ENCODE measurements around the gene XYLT1. TPM values are rescaled to one million over a fixed set of nuclear protein-coding genes. Genes with fewer than 3 reads are reported as not detected.
A peak's percentile ranks its signal among the peaks of the same experiment; 100 is the strongest.

Gene XYLT1, protein sequence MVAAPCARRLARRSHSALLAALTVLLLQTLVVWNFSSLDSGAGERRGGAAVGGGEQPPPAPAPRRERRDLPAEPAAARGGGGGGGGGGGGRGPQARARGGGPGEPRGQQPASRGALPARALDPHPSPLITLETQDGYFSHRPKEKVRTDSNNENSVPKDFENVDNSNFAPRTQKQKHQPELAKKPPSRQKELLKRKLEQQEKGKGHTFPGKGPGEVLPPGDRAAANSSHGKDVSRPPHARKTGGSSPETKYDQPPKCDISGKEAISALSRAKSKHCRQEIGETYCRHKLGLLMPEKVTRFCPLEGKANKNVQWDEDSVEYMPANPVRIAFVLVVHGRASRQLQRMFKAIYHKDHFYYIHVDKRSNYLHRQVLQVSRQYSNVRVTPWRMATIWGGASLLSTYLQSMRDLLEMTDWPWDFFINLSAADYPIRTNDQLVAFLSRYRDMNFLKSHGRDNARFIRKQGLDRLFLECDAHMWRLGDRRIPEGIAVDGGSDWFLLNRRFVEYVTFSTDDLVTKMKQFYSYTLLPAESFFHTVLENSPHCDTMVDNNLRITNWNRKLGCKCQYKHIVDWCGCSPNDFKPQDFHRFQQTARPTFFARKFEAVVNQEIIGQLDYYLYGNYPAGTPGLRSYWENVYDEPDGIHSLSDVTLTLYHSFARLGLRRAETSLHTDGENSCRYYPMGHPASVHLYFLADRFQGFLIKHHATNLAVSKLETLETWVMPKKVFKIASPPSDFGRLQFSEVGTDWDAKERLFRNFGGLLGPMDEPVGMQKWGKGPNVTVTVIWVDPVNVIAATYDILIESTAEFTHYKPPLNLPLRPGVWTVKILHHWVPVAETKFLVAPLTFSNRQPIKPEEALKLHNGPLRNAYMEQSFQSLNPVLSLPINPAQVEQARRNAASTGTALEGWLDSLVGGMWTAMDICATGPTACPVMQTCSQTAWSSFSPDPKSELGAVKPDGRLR
- total RNA-seq: 10 to 100 TPM; 15.0 to 18.3 TPM

DNA sequence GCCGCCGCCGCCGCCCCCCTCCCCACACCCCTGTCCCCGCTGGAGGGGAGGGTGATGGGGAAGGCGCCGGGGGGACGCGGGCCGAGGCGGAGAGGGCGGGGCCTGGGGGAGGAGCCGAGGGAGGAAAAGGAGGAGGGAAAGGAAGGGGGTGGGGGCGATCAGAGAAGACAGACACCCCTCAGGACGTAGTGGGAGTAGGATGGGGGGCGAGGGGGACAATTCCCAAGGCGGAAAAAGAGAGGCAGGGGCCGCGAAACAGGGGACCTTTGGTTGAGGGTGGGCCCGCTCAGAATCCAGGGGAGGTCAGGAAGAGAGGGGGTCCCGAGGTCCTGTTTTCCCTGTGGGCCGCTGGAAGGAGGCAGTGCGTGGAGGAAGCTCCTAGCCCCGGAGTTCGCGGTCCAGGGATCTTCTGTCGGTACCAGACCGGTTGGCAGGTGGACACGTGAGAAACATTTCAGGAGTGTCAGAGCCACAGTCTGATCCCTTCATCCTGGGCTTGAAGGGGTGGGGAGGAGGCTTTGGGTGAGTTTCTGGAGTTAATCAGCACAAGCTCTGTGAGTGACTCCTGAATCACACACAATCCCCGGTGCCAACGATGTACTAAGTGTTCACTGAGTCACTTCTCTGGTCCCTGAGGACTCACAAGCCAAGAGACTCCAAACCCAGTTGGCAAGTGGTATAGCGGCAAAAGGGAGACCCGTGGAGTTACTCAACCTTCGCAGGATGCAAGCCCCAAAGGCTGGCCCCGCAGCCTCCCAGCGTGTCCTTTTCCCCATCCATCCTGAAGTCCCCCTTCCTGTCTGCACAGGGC, at the start of gene XYLT1:
Gene XYLT1, minus strand, starts transcription at position 53 of the 811 bp plus-strand sequence. CDS start 164 bp downstream, outside the sequence.
- peak within 1 kb of the TSS; percentile 91 for H3K4me3 ChIP-seq
- TF ChIP-seq, protein P1, sequence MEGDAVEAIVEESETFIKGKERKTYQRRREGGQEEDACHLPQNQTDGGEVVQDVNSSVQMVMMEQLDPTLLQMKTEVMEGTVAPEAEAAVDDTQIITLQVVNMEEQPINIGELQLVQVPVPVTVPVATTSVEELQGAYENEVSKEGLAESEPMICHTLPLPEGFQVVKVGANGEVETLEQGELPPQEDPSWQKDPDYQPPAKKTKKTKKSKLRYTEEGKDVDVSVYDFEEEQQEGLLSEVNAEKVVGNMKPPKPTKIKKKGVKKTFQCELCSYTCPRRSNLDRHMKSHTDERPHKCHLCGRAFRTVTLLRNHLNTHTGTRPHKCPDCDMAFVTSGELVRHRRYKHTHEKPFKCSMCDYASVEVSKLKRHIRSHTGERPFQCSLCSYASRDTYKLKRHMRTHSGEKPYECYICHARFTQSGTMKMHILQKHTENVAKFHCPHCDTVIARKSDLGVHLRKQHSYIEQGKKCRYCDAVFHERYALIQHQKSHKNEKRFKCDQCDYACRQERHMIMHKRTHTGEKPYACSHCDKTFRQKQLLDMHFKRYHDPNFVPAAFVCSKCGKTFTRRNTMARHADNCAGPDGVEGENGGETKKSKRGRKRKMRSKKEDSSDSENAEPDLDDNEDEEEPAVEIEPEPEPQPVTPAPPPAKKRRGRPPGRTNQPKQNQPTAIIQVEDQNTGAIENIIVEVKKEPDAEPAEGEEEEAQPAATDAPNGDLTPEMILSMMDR (IDR thresholded peaks at IDR 0.05): no peak
- H3K9me3 ChIP-seq: no peaks in the 10 kb centered on the region
- H3K9ac ChIP-seq (ENCODE audit: low read depth in 2 of 2, low read length in 2 of 2): peak within 1 kb of the TSS; percentile 73 to 87
- intact Hi-C loops (cut with DNase I): no loop called here
- no peaks in the 10 kb centered on the region for H3K27me3 ChIP-seq
- H3K36me3 ChIP-seq: no peaks in the 10 kb centered on the region
- peak within 1 kb of the TSS; percentile 61 for H3K27ac ChIP-seq
- H3K4me1 ChIP-seq: peaks cover 14% of the 10 kb centered on the region
- DNase-seq: peak; percentile 66

DNA sequence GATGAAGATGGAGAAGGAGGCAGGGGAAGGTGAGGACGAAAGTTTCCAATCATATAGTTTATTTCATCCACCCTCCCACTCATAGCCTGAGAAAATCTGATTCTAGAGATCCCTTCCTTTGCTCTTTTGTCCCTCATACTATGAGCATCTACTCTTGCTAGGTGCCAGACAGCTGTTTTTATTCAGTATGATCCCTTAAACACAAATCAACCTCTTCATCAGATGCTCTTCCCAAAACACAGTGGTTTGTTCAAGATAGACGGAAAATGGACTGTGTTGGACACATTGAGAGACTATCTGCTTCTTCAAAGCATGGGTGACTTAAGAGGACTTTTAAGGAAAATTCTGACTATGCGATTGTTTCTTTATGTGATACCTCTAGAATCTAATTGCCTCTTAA, 49.4 kb upstream of the XYLT1 start:
- intact Hi-C loops (cut with DNase I): no loop called here
- TF ChIP-seq, protein P1 (IDR thresholded peaks at IDR 0.05): no peak
- no peaks in the 10 kb centered on the region for H3K36me3 ChIP-seq

DNA sequence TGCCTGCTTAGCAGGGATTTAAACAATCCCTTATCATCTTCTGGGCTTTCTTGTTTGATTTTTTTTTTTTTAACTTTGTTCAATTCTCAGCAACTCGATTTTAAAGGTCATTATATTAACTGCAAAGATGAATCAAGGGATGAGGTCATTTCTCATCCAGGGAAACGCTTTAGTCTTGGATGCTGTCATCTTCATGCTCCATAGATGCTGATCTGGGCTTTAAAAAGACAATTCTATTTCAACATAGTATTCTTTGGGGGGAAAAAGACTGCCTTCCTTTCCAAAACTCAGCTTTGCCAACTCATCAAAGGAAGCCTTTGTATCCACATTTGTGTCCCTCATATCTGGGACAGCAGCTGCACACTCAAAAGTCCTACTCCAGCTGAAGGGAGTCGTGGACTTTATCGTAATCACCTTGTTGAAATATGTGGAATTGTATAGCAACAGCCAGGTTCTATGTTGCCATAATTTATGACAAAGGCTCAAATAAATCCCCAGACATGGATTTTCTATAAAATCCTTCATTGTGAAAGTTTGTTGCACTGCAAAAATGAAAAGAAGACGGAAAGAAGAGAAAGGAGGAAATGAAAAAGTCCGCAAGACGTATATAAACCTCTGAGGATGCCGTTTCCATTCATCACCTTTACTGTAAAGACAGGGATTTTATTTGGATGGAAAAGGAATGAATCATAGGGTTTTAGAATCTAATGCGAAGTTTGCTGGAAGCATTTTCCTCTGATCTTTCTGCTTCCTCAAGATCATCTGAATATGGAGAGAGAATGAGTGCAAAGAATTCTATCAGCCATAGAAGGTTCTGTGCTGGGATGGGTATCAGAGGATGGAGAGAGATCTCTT, 48.6 kb upstream of the XYLT1 start:
- H3K4me3 ChIP-seq: no peak overlapping the region
- no peak overlapping the region for H3K9ac ChIP-seq (ENCODE audit: low read depth in 2 of 2, low read length in 2 of 2)
- H3K9me3 ChIP-seq: no peaks in the 10 kb centered on the region
- no peaks in the 10 kb centered on the region for H3K36me3 ChIP-seq
- DNase-seq: no peak
- intact Hi-C loops (cut with DNase I): no loop called here
- no peaks in the 10 kb centered on the region for H3K4me1 ChIP-seq
- TF ChIP-seq, protein P1 (IDR thresholded peaks at IDR 0.05): no peak
- no peaks in the 10 kb centered on the region for H3K27me3 ChIP-seq
- no peak overlapping the region for H3K27ac ChIP-seq

More for the DNA sequence above, 49.4 kb upstream of the XYLT1 start:
- H3K27ac ChIP-seq: no peak overlapping the region
- H3K4me1 ChIP-seq: no peaks in the 10 kb centered on the region
- no peaks in the 10 kb centered on the region for H3K9me3 ChIP-seq
- no peak for DNase-seq
- H3K27me3 ChIP-seq: no peaks in the 10 kb centered on the region
- no peak overlapping the region for H3K4me3 ChIP-seq
- H3K9ac ChIP-seq (ENCODE audit: low read depth in 2 of 2, low read length in 2 of 2): no peak overlapping the region

DNA sequence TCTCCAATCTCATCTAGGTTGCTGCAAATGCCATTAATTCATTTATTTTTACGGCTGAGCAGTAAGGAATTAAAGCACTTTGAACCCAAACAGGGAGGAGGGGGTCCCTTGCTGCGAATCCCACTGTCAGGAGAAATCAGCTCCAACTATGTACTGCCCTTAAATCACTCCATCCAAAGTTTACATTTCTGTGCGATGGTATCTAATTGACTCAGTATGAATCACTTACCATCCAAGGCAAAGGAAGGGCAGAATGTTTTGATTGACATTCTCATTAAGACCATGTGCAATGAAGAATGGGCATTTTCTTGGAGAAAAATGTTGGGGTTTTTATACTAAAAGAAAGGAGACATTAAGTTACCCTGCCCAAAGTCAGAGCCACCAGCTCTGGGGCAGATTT, 47.7 kb upstream of the XYLT1 start:
- Histone ChIP-seq H3K9me3 (no peaks in the 10 kb centered on the region), H3K36me3 (no peaks in the 10 kb centered on the region), H3K27me3 (no peaks in the 10 kb centered on the region), H3K4me1 (no peaks in the 10 kb centered on the region), H3K9ac (ENCODE audit: low read depth in 2 of 2, low read length in 2 of 2) (no peak overlapping the region), H3K27ac (no peak overlapping the region), H3K4me3 (no peak overlapping the region)
- DNase-seq: no peak
- intact Hi-C loops (cut with DNase I): no loop called here
- TF ChIP-seq, protein P1 (IDR thresholded peaks at IDR 0.05): no peak
